Nephron (organoid): ENCODE results near the gene LHX4.

Experiments
- H3K27ac Mint-ChIP-seq, 3 experiments: 2 replicates each; pipeline ENCODE4 v1.8.0; 2020; ENCODE audit warnings: mixed read lengths in 3 of 3, mild to moderate bottlenecking in 2 of 3, moderate library complexity in 1 of 3
- H3K27me3 Mint-ChIP-seq: 2 replicates; pipeline ENCODE4 v1.8.0; 2021; ENCODE audit warnings: low read depth, mild to moderate bottlenecking, moderate library complexity, mixed read lengths
- H3K36me3 Mint-ChIP-seq: 2 replicates; pipeline ENCODE4 v1.8.0; 2020; ENCODE audit warnings: low read depth, mixed read lengths
- H3K4me1 Mint-ChIP-seq: 2 replicates; pipeline ENCODE4 v1.8.0; 2020; ENCODE audit warnings: mixed read lengths
- H3K4me3 Mint-ChIP-seq, 3 experiments: 2 replicates each; pipeline ENCODE4 v1.8.0; 2020; ENCODE audit warnings: mild to moderate bottlenecking in 3 of 3, mixed read lengths in 3 of 3, moderate library complexity in 2 of 3
- H3K9me3 Mint-ChIP-seq: 2 replicates; pipeline ENCODE4 v1.8.0; 2020; ENCODE audit warnings: mixed read lengths
- TF ChIP-seq, protein P1 (sequence below), 3 experiments: fragments of 200-600 bp; sonication (generic); IDR thresholded peaks; one replicate each; pipeline ENCODE4 v1.5.0; 2021; ENCODE audit warnings: antibody characterized with exemption in 3 of 3; ENCODE audit not compliant: unreplicated experiment in 3 of 3

Gene LHX4

DNA sequence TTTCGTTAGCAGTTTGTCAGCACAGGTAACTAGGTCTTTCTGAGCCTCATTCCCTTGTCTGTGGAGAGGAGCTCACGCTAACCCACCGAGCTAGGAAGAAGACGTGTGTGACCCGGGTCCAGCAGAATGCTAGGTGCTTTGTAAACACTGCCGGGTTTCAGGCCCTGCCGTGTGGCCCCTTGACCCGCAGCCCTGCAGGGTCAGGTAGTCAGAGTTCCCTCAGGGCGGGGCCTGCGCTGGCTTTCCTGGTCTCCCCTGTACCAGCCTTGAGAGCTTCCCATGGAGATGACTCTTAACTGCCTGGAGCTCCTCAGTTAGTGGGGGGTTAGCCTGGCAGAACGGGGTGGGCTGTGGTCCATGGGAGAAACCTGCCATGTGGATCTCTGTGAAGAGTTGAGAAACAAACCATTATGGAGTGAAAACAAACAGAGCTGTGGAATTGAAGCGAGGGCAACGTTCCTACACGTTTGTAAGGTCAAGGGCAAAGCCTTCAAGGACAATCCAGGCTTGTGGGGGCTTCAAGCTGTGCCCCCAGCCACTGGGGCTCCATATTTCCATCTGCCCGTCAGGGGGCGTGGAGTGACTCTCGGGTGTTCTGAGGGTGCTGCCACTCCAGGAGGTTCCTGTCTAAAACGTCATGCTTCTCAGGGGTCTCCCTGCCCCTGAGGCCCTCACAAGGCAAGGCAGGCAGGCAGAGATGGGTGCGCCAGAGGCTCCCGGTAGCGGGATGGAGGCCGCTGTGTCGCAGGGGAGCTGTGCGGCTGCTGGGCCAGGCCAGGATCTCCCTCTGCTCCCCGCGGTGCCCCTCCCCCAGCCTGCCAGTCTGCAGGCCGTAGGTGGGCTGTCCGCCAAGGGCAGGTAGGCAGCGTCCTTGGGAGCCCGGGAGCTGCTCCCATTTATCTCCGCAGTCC lies 23.8 kb downstream of the LHX4 start:
- peaks cover 10% of the 10 kb centered on the region for H3K4me1 Mint-ChIP-seq
- TF ChIP-seq, protein P1, sequence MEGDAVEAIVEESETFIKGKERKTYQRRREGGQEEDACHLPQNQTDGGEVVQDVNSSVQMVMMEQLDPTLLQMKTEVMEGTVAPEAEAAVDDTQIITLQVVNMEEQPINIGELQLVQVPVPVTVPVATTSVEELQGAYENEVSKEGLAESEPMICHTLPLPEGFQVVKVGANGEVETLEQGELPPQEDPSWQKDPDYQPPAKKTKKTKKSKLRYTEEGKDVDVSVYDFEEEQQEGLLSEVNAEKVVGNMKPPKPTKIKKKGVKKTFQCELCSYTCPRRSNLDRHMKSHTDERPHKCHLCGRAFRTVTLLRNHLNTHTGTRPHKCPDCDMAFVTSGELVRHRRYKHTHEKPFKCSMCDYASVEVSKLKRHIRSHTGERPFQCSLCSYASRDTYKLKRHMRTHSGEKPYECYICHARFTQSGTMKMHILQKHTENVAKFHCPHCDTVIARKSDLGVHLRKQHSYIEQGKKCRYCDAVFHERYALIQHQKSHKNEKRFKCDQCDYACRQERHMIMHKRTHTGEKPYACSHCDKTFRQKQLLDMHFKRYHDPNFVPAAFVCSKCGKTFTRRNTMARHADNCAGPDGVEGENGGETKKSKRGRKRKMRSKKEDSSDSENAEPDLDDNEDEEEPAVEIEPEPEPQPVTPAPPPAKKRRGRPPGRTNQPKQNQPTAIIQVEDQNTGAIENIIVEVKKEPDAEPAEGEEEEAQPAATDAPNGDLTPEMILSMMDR (IDR thresholded peaks at IDR 0.05; ENCODE audit: unreplicated experiment in 3 of 3) = no peak
- H3K9me3 Mint-ChIP-seq = no peaks in the 10 kb centered on the region
- H3K4me3 Mint-ChIP-seq = no peak overlapping the region
- no peak overlapping the region for H3K27ac Mint-ChIP-seq
- no peaks in the 10 kb centered on the region for H3K36me3 Mint-ChIP-seq
- peaks cover 86% of the 10 kb centered on the region for H3K27me3 Mint-ChIP-seq

DNA sequence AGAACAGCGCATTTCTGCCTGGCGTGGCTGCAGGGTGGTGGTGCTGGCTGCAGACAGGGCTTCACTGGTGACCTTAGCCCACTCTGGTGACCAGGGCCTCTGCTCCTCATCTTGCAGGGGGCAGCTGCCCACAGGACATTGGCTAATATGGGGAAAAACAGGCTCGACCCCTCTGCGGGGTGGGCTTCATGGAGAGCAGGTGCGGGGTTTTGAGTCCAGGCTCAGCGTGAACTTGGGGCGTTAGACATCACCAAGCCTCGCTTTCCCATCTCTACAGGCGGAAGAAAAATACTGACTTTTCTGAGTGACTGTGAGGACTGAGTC lies 24.4 kb downstream of the LHX4 start:
- peaks cover 87% of the 10 kb centered on the region for H3K27me3 Mint-ChIP-seq
- no peak overlapping the region for H3K4me3 Mint-ChIP-seq
- H3K27ac Mint-ChIP-seq = no peak overlapping the region
- H3K9me3 Mint-ChIP-seq = no peaks in the 10 kb centered on the region
- H3K36me3 Mint-ChIP-seq = no peaks in the 10 kb centered on the region
- H3K4me1 Mint-ChIP-seq = peaks cover 10% of the 10 kb centered on the region
- TF ChIP-seq, protein P1 (IDR thresholded peaks at IDR 0.05; ENCODE audit: unreplicated experiment in 3 of 3) = no peak

GRCh38 chr1:180254854-180255253 lies 24.8 kb downstream of the LHX4 start:
- TF ChIP-seq, protein P1 (IDR thresholded peaks at IDR 0.05; ENCODE audit: unreplicated experiment in 3 of 3) = no peak
- Mint-ChIP-seq H3K36me3 (no peaks in the 10 kb centered on the region), H3K9me3 (no peaks in the 10 kb centered on the region), H3K27ac (no peak overlapping the region), H3K4me3 (no peak overlapping the region), H3K4me1 (peaks cover 10% of the 10 kb centered on the region), H3K27me3 (peaks cover 86% of the 10 kb centered on the region)

- Mint-ChIP-seq H3K4me3 (no peak overlapping the region), H3K9me3 (no peaks in the 10 kb centered on the region), H3K27ac (no peak overlapping the region), H3K27me3 (peaks cover 88% of the 10 kb centered on the region), H3K4me1 (peaks cover 10% of the 10 kb centered on the region), H3K36me3 (no peaks in the 10 kb centered on the region)
- TF ChIP-seq, protein P1 (IDR thresholded peaks at IDR 0.05; ENCODE audit: unreplicated experiment in 3 of 3) = no peak
Observed at GRCh38 chr1:180255536-180256340, 25.7 kb downstream of the LHX4 start.

GRCh38 chr1:180256341-180257027 lies 26.4 kb downstream of the LHX4 start:
- Mint-ChIP-seq H3K9me3 (no peaks in the 10 kb centered on the region), H3K4me3 (no peak overlapping the region), H3K27me3 (peaks cover 89% of the 10 kb centered on the region), H3K36me3 (no peaks in the 10 kb centered on the region), H3K27ac (no peak overlapping the region), H3K4me1 (peaks cover 10% of the 10 kb centered on the region)
- TF ChIP-seq, protein P1 (IDR thresholded peaks at IDR 0.05; ENCODE audit: unreplicated experiment in 3 of 3) = no peak
